NCI-H187 (cell line): ENCODE data around the gene NCK1.
"Not testable (repeated sequence)": the region's sequence is repeated elsewhere in the genome, so short reads cannot be mapped to it uniquely, and the experiment has no call there.

Experiments used
- DNase-seq, 2 experiments: peaks; one replicate each; lab custom pipeline; 2025; lab: John Stamatoyannopoulos, UW

Gene NCK1

GRCh38 chr3:136862617-136863322, 762 bp downstream of the NCK1 start:
- DNase-seq = peak in 1 of 2 experiments; percentile 26

DNA sequence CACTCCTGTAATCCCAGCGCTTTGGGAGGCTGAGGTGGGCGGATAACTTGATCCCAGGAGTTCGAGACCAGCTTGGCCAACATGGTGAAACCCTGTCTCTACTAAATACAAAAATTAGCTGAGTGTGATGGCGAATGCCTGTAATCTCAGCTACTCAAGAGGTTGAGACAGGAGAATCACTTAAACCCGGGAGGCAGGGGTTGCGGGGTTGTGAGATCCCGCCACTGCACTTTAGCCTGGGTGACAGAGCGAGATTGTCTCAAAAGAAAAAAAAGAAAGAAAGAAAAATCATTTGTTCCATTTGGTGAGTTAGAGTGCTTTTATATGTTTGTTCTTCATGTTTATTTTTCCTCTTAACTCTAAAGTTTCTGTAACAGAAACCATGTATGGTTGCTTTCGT, 7.3 kb downstream of the NCK1 start:
- no peak for DNase-seq

DNA sequence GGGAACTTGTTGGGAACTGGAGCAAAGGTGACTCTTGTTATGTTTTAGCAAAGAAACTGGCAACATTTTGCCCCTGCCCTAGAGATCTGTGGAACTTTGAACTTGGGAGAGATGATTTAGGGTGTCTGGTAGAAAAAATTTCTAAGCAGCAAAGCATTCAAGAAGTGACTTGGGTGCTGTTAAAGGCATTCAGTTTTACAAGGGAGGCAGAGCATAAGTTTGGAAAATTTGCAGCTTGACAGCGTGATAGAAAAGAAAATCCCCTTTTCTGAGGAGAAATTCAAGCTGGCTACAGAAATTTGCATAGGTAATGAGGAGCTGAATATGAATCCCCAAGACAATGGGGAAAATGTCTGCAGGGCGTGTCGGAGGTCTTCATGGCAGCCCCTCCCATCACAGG, 10.2 kb downstream of the NCK1 start:
- not testable (repeated sequence) for DNase-seq

DNA sequence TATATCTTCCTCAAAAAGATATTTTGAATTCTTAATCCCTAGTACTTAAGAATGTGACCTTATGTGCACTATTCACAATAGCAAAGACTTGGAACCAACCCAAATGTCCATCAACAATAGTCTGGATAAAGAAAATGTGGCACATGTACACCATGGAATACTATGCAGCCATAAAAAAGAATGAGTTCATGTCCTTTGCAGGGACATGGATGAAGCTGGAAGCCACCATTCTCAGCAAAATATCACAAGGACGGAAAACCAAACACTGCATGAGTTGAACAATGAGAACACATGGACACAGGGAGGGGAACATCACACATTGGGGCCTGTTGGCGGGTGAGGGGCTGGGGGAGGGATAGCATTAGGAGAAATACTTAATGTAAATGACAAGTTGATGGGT, 17.5 kb downstream of the NCK1 start:
- DNase-seq = not testable (repeated sequence)

- no peak for DNase-seq
Measured at GRCh38 chr3:136882571-136882970, 20.6 kb downstream of the NCK1 start.

DNA sequence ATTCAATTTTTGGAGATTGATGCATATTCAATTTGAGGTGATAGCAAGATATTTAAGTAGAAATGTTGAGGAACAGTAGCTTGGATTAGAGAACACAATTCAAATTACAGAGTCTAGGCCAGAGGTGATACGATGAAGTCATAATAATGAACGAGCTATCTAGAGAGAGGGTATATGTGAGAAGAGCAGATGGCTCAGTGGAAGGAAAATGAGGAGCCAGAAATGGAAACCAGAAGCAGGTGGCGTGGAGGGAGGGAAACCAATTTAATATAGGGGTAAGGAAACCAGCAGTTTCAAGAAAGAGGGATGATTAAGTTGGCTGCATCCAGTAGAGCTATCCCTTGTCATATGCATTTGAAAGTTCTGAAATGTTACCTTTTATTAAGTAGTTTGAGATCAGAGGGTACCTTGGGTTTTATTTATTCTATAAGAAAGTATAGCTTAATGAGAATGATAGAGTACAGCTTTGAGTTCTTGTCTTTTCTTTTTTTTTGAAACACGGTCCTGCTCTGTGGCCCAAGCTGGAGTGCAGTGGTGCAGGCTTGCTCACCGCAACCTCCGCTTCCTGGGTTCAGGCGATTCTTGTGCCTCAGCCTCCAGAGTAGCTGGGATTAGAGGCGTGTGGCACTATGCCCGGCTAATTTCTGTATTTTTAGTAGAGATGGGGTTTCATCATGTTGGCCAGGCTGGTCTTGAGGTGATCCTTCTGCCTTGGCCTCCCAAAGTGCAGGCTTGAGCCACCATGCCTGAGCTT, 22.1 kb downstream of the NCK1 start:
- no peak for DNase-seq

DNA sequence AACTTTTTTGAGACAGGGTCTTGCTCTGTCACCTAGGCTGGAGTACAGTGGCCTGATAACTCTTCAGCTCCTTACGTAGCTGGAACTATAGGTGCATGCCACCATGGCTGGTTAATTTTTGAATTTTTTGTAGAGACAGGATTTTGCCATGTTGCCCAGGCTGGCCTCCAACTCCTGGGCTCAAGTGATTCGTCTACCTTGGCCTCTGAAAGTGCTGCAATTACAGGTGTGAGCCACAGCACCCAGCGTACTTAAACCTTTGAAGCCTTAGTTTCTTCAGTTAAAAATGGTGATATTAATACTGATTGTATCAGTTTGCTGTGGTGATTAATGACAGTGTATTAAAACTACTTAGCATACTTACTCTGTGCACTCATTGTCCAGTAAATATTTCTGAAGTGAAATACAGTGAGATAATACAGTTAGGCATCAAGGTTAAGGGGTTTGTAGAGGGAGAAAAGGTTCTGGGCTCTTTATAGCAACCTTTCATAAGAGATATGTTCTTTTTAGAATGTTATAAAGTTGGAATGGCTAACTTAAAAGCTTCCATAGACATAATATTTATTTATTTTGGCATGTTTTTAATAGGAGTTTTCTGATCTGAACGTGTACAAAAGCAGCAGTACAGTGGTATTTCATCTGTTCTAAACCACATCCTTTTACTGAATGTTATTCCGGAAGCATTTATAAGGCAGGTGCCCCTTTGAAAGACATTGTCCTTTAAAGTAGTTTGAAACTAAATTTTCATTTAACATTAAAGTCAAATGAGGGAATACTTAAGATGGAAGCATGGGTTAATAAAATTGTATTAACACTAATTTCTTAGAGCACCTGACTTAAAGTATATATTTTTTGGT, 23.6 kb downstream of the NCK1 start:
- no peak for DNase-seq

DNA sequence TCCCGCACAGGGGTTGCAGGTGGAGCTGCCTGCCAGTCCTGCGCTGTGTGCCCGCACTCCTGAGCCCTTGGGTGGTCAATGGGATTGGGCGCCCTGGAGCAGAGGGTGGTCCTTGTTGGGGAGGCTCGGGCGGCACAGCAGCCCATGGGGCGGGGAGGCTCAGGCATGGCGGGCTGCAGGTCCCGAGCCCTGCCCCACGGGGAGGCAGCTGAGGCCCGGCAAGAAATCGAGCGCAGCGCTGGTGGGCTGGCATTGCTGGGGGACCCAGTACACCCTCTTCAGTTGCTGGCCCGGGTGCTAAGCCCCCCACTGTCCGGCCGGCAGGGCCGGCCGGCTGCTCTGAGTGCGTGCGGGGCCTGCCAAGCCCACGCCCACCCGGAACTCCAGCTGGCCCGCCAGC, 27.9 kb downstream of the NCK1 start:
- DNase-seq = no peak

DNA sequence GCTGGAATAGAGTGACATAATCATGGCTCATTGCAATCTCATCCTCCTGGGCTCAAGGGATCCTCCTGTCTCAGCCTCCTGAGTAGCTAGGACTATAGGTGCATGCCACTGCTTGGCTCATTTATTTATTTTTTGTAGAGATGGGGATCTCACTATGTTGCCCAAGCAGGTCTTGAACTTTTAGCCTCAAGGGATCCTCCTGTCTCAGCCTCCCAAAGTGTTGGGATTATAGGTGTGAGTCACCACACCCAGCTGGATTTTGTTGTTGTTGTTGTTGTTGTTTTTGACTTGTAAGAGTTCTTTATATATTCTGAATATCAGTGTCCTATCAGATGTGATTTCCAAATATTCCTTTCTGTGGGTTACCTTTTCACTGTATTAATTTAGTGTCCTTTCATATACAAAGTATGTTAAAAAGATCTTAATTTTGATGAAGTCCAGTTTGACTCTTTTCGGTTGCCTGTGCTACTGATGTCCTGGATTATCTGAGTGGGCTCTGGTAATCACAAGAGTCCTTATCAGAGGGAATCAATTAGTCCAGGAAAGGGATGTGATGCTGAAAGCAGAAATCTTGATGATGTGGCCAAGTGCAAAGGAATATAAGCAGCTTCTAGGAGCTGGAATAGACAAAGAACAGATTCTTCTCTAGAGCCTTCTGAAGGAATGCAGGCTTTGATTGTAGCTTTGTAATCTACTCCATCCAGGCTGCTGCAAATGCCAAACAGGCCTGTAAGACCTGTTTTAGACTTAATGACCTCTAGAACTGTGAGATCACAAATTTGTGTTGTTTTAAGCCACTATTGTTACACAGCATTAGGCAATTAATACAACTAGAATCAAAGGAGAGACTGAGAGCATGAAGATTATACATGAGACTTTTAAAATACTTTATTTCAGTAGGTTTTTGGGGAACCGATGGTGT, 30.2 kb downstream of the NCK1 start:
- DNase-seq = no peak

DNA sequence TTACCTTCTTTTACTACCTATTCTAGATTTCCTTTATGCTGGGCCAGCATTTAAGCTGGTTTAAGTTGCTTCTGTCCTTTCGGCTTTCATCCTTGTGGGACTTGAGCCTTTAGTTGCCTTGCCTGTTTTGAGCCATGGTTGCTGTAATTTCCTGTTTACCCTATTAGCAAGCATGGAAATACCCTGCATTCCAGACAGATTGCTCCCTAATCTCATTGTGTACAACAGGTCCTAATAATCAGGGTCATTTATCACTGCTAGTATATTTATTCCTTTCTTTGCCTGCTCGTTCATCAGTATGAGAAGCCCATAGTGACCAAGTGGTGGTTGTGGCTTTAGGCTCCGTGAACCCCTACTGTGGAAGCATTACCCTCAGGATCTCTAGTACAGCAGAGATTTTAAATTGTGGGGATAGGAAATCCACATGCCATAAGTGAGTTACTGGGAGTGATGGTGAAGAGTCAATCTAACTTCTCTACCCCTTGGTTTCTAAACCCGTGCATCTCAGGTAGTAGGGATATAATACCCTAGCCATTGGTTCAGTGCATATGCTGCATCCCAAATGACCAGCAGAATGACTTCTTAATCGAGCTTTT, 31.9 kb downstream of the NCK1 start:
- no peak for DNase-seq

- not testable (repeated sequence) for DNase-seq
Measured at GRCh38 chr3:136897171-136897570, 35.2 kb downstream of the NCK1 start.

DNA sequence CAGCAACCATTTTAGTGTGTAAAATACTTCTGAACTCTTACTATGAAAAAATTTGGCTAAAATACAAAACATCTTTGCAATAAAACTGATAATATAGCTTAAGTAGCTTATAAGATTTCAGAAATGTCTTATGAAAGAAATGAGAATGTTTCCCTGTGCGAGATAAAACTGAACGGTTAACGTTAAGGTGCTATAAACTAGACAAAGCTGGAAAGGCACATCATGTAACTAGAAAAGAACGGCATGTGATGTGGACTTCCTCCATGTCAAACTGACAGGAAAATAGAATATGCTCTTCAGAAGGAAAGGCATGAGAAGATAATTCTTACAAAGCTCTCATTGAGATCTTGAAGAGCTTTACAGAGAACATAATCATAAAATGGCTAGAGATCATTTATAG, 36.5 kb downstream of the NCK1 start:
- DNase-seq = peak in 1 of 2 experiments; percentile 34

DNA sequence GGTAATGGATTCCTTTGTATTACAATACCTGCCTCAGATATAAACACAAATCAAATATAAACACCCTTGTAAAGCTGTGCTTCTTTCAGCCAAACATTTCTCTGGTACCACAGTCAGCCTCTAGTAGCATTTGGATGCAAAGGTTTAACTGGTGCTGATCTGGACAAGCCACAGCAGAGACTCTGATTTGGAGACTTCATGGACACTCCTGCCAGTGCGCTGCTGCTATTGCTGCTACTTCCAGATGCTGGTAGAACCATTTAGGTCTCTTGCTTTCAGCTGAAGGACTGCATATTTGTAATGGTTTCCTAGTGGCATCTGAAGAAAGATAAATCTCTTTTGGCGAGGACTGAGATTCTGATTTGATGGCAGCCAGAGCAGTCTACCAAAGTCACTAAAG, 36.9 kb downstream of the NCK1 start:
- peak; percentile 30 to 34 for DNase-seq

DNA sequence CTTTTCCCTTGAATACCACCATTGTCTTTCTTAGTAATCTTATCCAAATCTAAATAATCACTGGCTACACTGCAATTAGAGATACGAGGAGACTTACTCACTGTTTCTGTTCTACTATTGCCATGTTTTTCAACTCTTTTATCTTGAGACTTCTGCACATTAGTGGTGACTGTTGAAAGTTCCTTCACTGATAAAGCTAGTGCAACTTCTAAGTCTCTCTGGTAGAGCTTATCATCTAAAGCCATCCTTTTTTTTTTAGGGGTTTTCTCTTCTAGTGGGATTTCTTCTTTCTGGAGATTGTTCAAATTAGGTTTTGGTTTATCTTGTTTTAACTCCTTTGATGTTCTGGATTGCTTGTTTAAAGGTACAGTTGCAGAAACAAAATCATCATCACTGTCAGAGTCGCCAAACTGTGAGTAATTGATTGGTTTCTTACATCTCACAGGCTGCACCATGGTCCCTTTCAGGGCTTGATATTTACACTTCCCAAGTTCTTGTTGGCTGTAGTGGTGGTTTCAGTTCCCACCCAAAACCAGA, 37.7 kb downstream of the NCK1 start:
- no peak for DNase-seq

GRCh38 chr3:136900694-136901093, 38.7 kb downstream of the NCK1 start:
- not testable (repeated sequence) for DNase-seq

DNA sequence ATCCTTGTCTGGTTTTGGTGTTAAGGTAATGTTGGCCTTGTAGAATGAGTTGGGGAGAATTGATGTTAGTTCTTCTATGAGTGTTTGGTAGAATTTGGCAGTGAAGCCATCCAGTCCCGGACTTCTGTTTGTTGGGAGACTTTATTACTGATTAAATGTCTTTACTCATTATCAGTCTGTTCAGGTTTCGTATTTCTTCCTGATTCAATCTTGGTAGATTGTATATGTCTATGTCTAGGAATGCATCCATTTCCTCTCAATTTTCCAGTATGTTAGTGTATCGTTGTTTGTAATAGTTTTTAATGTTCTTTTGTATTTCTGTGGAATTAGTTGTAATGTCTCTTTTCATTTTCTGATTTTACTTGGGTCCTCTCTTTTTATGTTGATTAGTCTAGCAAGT, 39.4 kb downstream of the NCK1 start:
- DNase-seq = no peak

- not testable (repeated sequence) for DNase-seq
Measured at GRCh38 chr3:136902530-136902929, 40.5 kb downstream of the NCK1 start.

DNA sequence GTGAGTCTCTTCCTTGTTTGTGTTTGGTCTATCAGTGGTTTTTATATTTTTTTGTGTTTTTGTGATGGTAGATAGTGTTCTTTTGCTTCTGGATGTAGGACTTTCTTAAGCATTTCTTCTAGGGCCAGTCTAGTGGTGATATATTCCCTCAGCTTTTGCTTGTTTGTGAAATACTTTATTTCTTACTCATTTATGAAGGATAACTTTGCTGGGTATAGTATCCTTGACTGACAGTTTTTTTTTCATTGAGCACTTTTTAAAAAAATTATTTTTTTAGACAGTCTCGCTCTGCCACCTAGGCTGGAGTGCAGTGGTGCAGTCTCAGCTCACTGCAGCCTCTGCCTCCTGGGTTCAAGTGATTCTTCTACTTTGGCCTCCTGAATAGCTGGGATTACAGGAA, 41.9 kb downstream of the NCK1 start:
- no peak for DNase-seq

DNA sequence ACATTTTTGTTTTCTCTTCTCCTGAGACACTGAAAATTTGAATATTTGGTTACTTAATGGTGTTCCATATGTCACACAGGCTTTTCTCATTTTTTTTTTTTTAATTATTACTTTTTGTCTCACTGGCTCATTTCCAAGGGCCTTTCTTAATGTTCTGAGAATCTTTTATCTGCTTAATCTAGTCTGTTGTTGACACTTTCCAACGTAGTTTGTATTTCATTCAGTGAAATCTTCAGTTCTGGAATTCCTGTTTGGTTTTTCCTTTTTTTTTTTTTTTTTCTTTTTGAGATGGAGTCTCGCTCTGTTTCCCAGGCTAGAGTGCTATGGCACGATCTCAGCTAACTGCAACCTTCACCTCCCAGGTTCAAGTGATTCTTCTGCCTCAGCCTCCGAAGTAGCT, 42.7 kb downstream of the NCK1 start:
- DNase-seq = no peak

DNA sequence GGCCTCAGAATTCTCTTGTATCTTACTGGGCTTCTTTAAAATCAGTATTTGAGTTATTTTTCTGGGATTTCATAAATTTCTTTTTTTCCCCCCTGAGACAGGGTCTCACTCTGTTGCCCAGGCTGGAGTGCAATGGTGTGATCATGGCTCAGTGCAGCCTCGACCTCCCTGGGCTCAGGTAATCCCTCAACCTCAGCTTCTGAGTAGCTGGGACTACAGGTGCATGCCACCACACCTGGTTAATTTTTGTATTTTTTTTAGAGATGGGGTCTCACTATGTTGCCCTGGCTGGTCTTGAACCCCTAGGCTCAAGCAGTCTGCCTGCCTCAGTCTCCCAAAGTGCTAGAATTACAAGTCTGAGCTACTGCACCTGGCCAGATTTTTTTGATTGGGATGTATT, 43.5 kb downstream of the NCK1 start:
- no peak for DNase-seq

DNA sequence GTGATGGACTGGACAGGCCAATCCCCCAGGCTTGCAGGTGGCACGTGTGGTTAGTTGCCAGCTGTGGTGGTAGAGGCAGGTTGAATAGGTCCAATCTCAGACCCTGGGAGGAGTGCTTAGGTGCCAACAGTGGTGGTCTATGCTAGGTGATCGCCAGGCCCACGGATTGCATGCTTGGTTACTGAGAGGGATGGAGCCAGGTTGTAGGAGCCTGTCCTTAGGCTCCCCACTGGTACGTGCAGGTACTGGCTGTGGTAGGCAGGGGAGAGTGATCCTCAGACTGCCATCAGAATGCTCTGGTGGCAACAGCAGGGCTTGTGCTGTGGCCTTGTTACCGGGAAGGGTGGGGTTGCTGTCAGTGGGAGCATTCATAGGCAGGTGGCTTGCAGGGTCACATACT, 44.7 kb downstream of the NCK1 start:
- no peak for DNase-seq
